WTC11 (cell line): ENCODE results near the gene NUP37. TPM values are rescaled to one million over a fixed set of nuclear protein-coding genes. Genes with fewer than 3 reads are reported as not detected.

ENCODE experiments used
- ATAC-seq: fragments of 200-7000 bp; cut with Tn5 transposase; 2 replicates; pipeline ENCODE4 v1.10.0; 2021; ENCODE audit warnings: mild to moderate bottlenecking, moderate library complexity
- CTCF ChIA-PET: fragments of 300-600 bp; sonication (Branson Sonifier 250); formaldehyde crosslinking; loops from one replicate; lab custom pipeline; 2021; ENCODE audit warnings: antibody characterized with exemption; lab: Charles Lee
- POLR2A ChIA-PET: fragments of 350-600 bp; sonication (Branson Sonifier 250); formaldehyde crosslinking; loops from one replicate; lab custom pipeline; 2021; ENCODE audit warnings: antibody characterized with exemption; lab: Charles Lee
- DNase-seq: peaks from one replicate; pipeline ENCODE4 v3.0.0; 2021; ENCODE audit warnings: low spot score
- H3K27ac Mint-ChIP-seq: 2 replicates; pipeline ENCODE4 v1.8.0; 2021; ENCODE audit warnings: mixed read lengths
- H3K27me3 Mint-ChIP-seq: 2 replicates; pipeline ENCODE4 v1.8.0; 2021; ENCODE audit warnings: low read depth, mild to moderate bottlenecking, moderate library complexity, mixed read lengths
- H3K36me3 Mint-ChIP-seq: 2 replicates; pipeline ENCODE4 v1.8.0; 2021; ENCODE audit warnings: mixed read lengths
- H3K4me1 Mint-ChIP-seq: 2 replicates; pipeline ENCODE4 v1.8.0; 2022; ENCODE audit warnings: mixed read lengths
- H3K4me3 Mint-ChIP-seq: 2 replicates; pipeline ENCODE4 v1.8.0; 2021; ENCODE audit warnings: mild to moderate bottlenecking, moderate library complexity, mixed read lengths
- H3K9me3 Mint-ChIP-seq: 2 replicates; pipeline ENCODE4 v1.8.0; 2021; ENCODE audit warnings: mixed read lengths
- CBFB ChIP-seq: sonication (generic); formaldehyde crosslinking; IDR thresholded peaks from 2 replicates; pipeline ENCODE4 v1.8.1; 2022; ENCODE audit warnings: mild to moderate bottlenecking, low read depth, missing genetic modification reagents
- GTF2I ChIP-seq: fragments of 250-450 bp; sonication (Bioruptor Pico); conservative IDR thresholded peaks from 2 replicates; pipeline ENCODE4 v1.4.0; 2021; ENCODE audit warnings: mild to moderate bottlenecking
- NFATC4 ChIP-seq: fragments of 250-450 bp; sonication (Bioruptor Pico); IDR thresholded peaks from 2 replicates; pipeline ENCODE4 v1.9.0; 2021; ENCODE audit warnings: mild to moderate bottlenecking
- NFE2L1 ChIP-seq: sonication (generic); formaldehyde crosslinking; IDR thresholded peaks from 2 replicates; pipeline ENCODE4 v1.8.1; 2023; ENCODE audit warnings: missing genetic modification reagents
- OVOL2 ChIP-seq: fragments of 250-450 bp; sonication (Bioruptor Pico); IDR thresholded peaks from 2 replicates; pipeline ENCODE4 v1.9.0; 2021; ENCODE audit warnings: mild to moderate bottlenecking, borderline replicate concordance
- SP1 ChIP-seq: sonication (generic); formaldehyde crosslinking; conservative IDR thresholded peaks from 2 replicates; pipeline ENCODE4 v1.8.1; 2022; ENCODE audit warnings: missing genetic modification reagents
- TEAD4 ChIP-seq: sonication (generic); formaldehyde crosslinking; IDR thresholded peaks from 2 replicates; pipeline ENCODE4 v1.8.0; 2022; ENCODE audit warnings: mild to moderate bottlenecking, missing genetic modification reagents
- TP53 ChIP-seq: sonication (generic); formaldehyde crosslinking; IDR thresholded peaks from 2 replicates; pipeline ENCODE4 v1.8.1; 2023; ENCODE audit warnings: mild to moderate bottlenecking, missing genetic modification reagents
- ZBTB21 ChIP-seq: sonication (generic); formaldehyde crosslinking; IDR thresholded peaks from 2 replicates; pipeline ENCODE4 v1.8.1; 2023; ENCODE audit warnings: mild to moderate bottlenecking, missing genetic modification reagents, borderline replicate concordance
- ZNF232 ChIP-seq: sonication (generic); formaldehyde crosslinking; IDR thresholded peaks from 2 replicates; pipeline ENCODE4 v1.8.0; 2022; ENCODE audit warnings: mild to moderate bottlenecking, missing genetic modification reagents
- total RNA-seq: library from RNA; stranded (reverse); gene quantifications from 3 replicates; pipeline ENCODE4 v1.2.3, GENCODE V29; 2021
- TF ChIP-seq, protein P1 (sequence below): sonication (generic); formaldehyde crosslinking; IDR thresholded peaks from 2 replicates; pipeline ENCODE4 v1.8.0; 2022; ENCODE audit warnings: mild to moderate bottlenecking, missing genetic modification reagents
- TF ChIP-seq, protein P2 (sequence below): sonication (generic); formaldehyde crosslinking; conservative IDR thresholded peaks from 2 replicates; pipeline ENCODE4 v1.8.1; 2023; ENCODE audit warnings: mild to moderate bottlenecking, low read depth, missing genetic modification reagents, moderate library complexity
- TF ChIP-seq, protein P3 (sequence below): fragments of 250-450 bp; sonication (Bioruptor Pico); conservative IDR thresholded peaks from 2 replicates; pipeline ENCODE4 v1.9.0; 2021; ENCODE audit warnings: mild to moderate bottlenecking
- TF ChIP-seq, protein P4 (sequence below): fragments of 200-600 bp; IDR thresholded peaks from 2 replicates; pipeline ENCODE4 v1.8.0; 2022; ENCODE audit warnings: antibody characterized with exemption
- TF ChIP-seq, protein P5 (sequence below): sonication (generic); formaldehyde crosslinking; IDR thresholded peaks from 2 replicates; pipeline ENCODE4 v1.8.0; 2022; ENCODE audit warnings: mild to moderate bottlenecking, missing genetic modification reagents

Gene NUP37
- total RNA-seq, 1 experiment from 2014 or later = 58.4 TPM

DNA sequence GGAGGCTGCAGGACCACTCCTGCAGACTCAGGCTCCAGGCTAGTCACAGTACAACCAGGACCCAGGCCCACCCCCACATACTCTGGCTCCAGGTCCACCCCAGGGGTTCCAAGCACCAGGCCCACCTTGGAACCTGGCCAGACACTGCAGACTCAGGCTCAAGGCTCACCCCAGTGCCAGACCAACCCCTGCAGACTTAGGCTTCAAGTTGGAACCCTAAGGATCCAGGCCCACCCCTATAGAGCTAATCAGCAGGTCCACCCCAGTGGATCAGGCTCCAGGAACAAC lies 66.9 kb downstream of the NUP37 start:
- ChIA-PET CTCF (no interaction called here), POLR2A (no interaction called here)
- H3K27me3 Mint-ChIP-seq = no peaks in the 10 kb centered on the region
- no peaks in the 10 kb centered on the region for H3K4me1 Mint-ChIP-seq
- TF ChIP-seq, protein P1, sequence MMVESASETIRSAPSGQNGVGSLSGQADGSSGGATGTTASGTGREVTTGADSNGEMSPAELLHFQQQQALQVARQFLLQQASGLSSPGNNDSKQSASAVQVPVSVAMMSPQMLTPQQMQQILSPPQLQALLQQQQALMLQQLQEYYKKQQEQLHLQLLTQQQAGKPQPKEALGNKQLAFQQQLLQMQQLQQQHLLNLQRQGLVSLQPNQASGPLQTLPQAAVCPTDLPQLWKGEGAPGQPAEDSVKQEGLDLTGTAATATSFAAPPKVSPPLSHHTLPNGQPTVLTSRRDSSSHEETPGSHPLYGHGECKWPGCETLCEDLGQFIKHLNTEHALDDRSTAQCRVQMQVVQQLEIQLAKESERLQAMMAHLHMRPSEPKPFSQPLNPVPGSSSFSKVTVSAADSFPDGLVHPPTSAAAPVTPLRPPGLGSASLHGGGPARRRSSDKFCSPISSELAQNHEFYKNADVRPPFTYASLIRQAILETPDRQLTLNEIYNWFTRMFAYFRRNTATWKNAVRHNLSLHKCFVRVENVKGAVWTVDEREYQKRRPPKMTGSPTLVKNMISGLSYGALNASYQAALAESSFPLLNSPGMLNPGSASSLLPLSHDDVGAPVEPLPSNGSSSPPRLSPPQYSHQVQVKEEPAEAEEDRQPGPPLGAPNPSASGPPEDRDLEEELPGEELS (CRISPR knock-in tag) = no peak
- TF ChIP-seq GTF2I = no peak
- no peak for TF ChIP-seq TP53 (CRISPR knock-in tag)
- TF ChIP-seq, protein P2, sequence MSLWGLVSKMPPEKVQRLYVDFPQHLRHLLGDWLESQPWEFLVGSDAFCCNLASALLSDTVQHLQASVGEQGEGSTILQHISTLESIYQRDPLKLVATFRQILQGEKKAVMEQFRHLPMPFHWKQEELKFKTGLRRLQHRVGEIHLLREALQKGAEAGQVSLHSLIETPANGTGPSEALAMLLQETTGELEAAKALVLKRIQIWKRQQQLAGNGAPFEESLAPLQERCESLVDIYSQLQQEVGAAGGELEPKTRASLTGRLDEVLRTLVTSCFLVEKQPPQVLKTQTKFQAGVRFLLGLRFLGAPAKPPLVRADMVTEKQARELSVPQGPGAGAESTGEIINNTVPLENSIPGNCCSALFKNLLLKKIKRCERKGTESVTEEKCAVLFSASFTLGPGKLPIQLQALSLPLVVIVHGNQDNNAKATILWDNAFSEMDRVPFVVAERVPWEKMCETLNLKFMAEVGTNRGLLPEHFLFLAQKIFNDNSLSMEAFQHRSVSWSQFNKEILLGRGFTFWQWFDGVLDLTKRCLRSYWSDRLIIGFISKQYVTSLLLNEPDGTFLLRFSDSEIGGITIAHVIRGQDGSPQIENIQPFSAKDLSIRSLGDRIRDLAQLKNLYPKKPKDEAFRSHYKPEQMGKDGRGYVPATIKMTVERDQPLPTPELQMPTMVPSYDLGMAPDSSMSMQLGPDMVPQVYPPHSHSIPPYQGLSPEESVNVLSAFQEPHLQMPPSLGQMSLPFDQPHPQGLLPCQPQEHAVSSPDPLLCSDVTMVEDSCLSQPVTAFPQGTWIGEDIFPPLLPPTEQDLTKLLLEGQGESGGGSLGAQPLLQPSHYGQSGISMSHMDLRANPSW (CRISPR knock-in tag) = no peak
- TF ChIP-seq, protein P3, sequence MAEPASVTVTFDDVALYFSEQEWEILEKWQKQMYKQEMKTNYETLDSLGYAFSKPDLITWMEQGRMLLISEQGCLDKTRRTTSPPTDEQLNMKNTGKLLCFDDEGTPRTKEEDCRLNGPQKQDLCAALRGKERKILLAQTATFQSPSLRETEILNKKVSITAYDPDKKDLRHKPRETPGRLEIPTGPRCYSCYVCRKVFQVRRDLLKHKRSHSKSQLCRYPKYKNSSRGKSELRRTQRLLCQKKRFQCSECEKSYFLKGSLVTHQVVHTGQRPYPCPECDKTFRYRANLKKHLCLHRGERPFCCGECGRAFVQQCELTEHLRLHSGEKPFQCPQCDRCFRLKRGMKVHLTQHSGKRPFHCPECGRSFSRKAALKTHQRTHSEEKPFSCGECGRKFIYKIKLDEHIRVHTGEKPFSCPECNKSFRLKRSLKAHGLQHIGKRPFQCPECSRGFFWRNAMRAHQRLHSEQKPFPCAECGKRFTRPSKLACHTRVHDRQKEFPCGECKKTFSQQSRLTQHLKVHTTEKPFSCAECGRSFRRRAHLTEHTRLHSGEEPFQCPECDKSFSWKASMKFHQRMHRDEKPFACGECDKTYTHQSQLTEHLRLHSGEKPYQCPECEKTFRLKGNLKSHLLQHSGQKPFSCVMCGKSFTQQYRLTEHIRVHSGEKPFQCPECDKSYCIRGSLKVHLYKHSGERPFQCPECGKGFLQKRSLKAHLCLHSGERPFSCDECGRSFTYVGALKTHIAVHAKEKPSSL (CRISPR knock-in tag) = no peak
- TF ChIP-seq, protein P4, sequence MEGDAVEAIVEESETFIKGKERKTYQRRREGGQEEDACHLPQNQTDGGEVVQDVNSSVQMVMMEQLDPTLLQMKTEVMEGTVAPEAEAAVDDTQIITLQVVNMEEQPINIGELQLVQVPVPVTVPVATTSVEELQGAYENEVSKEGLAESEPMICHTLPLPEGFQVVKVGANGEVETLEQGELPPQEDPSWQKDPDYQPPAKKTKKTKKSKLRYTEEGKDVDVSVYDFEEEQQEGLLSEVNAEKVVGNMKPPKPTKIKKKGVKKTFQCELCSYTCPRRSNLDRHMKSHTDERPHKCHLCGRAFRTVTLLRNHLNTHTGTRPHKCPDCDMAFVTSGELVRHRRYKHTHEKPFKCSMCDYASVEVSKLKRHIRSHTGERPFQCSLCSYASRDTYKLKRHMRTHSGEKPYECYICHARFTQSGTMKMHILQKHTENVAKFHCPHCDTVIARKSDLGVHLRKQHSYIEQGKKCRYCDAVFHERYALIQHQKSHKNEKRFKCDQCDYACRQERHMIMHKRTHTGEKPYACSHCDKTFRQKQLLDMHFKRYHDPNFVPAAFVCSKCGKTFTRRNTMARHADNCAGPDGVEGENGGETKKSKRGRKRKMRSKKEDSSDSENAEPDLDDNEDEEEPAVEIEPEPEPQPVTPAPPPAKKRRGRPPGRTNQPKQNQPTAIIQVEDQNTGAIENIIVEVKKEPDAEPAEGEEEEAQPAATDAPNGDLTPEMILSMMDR = no peak
- TF ChIP-seq SP1 = no peak
- TF ChIP-seq, protein P5, sequence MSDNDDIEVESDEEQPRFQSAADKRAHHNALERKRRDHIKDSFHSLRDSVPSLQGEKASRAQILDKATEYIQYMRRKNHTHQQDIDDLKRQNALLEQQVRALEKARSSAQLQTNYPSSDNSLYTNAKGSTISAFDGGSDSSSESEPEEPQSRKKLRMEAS (CRISPR knock-in tag) = no peak
- TF ChIP-seq ZBTB21 (CRISPR knock-in tag) = no peak
- TF ChIP-seq ZNF232 = no peak
- no peaks in the 10 kb centered on the region for H3K36me3 Mint-ChIP-seq
- DNase-seq (no peak), ATAC-seq (no peak)
- no peaks in the 10 kb centered on the region for H3K9me3 Mint-ChIP-seq
- no peak overlapping the region for H3K27ac Mint-ChIP-seq
- no peak overlapping the region for H3K4me3 Mint-ChIP-seq

DNA sequence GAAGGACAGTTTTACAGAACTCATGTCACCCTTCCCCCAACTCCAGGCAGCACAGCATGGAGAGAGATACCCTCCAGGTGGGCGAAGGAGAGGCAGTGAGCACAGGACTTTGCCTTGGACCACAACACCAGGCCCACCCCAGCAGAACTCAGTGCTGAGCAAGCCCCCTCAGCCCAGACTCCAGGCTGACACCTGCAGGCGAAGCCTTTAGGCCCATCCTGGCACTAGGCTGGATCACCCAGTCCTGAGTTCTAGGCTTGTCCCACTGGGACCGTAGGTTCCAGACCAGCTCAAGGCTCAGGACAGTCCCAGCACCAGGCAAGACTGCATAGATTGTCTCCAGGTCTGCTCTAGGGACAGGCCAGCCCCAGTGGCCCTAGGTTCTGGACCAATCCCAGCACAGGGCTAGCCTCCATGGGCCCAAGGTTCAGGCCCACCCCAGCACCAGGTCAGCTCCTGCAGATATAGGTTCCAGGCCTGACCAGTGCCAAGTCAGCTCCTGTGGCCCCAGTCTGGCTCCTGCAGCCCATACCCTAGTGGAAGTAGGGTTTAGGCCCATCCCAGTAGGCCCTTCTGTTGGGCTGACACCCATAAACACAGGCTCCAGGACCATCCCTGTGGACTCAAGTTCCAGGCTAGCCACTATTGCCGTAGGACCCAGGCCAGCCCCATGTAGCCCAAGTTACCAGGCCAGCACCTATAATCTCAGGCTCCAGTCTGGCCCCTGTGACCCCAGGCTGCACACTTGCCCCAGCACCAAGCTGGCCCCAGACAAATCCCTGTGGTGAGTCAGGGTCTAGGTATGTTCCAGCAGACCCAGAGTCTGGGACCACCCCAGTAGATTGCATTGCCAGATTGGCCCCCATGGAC lies 67.5 kb downstream of the NUP37 start:
- TF ChIP-seq TEAD4 (CRISPR knock-in tag) = no peak
- TF ChIP-seq OVOL2 (CRISPR knock-in tag) = no peak
- TF ChIP-seq NFE2L1 = no peak
- TF ChIP-seq NFATC4 (CRISPR knock-in tag) = no peak
- no peak for TF ChIP-seq CBFB
- no peaks in the 10 kb centered on the region for H3K9me3 Mint-ChIP-seq
- DNase-seq (peak; percentile 17), ATAC-seq (peak; percentile 88)
- POLR2A ChIA-PET = no interaction called here
- H3K27me3 Mint-ChIP-seq = no peaks in the 10 kb centered on the region
- CTCF ChIA-PET = no interaction called here
- H3K36me3 Mint-ChIP-seq = no peaks in the 10 kb centered on the region
- no peak overlapping the region for H3K27ac Mint-ChIP-seq
- no peaks in the 10 kb centered on the region for H3K4me1 Mint-ChIP-seq
- no peak overlapping the region for H3K4me3 Mint-ChIP-seq
